ENCODE results near the gene NHSL2.

The NHSL2 gene

GRCh38 chrX:72083291-72083690 lies 172.6 kb downstream of the NHSL2 start:
- no peak for DNase-seq (ENCODE audit: extremely low read depth, low read depth)
- TF ChIP-seq CTCF (IDR thresholded peaks at IDR 0.05; ENCODE audit: low read depth, low read length, missing control alignments): no peak
- no peak overlapping the region for H3K4me3 ChIP-seq (replicated peaks; ENCODE audit: low read depth, low read length)

DNA sequence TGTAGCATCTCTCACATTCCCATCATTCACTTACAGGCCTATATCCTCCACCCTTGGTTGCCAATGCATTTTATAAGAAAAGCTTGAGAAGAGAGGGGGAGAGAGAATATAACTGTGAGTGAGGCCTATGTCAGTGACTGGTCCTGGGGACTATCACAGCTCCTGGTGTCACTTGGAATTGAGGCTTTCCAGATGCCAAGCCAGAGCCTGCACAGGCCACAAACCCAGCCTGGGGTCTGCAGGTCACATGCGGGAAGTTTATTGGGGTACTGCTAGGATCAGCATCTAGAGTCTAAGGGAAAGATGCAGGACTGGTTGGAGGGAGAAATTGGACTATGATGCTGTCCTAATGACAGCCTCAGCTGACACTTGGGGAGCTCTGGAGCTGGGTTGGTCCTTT lies 173.5 kb downstream of the NHSL2 start:
- DNase-seq (ENCODE audit: extremely low read depth, low read depth): no peak
- no peak overlapping the region for H3K4me3 ChIP-seq (replicated peaks; ENCODE audit: low read depth, low read length)
- no peak for TF ChIP-seq CTCF (IDR thresholded peaks at IDR 0.05; ENCODE audit: low read depth, low read length, missing control alignments)

DNA sequence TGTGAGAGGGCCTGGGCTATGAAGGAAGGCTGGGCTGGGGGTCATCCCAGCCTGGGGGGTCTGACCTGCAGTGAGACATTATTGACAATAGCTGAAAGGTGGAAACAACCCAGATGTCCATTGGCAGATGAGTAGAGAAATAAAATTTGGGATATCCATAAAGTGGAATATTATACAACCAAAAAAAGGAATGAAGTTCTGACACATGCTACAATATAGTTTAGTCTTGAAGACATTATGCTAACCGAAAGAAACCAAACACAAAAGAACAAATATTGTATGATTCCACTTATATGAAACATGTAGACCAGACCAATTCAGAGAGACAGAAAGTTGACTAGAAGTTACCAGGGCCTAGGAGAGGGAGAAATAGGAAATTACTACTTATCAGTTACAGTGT lies 176.3 kb downstream of the NHSL2 start:
- no peak for TF ChIP-seq CTCF (IDR thresholded peaks at IDR 0.05; ENCODE audit: low read depth, low read length, missing control alignments)
- DNase-seq (ENCODE audit: extremely low read depth, low read depth): no peak
- H3K4me3 ChIP-seq (replicated peaks; ENCODE audit: low read depth, low read length): no peak overlapping the region

- no peak overlapping the region for H3K4me3 ChIP-seq (replicated peaks; ENCODE audit: low read depth, low read length)
- no peak for TF ChIP-seq CTCF (IDR thresholded peaks at IDR 0.05; ENCODE audit: low read depth, low read length, missing control alignments)
- no peak for DNase-seq (ENCODE audit: extremely low read depth, low read depth)
These were observed 178.1 kb downstream of the NHSL2 start for GRCh38 chrX:72088761-72089160.

DNA sequence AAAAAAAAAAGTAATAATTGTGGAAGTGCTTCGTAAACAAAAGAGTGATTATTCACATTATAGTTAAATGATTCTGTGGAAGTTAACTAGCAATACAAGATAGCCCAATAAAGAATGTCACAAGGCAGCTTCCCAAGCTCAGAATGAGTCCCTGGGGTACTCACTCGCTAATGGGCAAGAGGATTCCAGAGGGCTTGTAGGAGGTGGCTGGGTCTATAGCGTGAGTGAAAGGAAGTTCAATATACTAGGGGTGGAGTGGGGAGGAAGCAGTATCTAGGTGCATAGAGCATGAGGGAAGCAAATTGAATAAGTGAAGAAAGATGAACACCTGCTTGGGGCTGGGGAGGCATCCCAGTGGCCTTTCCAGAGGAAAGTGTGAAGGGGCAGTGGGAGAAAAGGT lies 178.6 kb downstream of the NHSL2 start:
- no peak for DNase-seq (ENCODE audit: extremely low read depth, low read depth)
- no peak for TF ChIP-seq CTCF (IDR thresholded peaks at IDR 0.05; ENCODE audit: low read depth, low read length, missing control alignments)
- H3K4me3 ChIP-seq (replicated peaks; ENCODE audit: low read depth, low read length): no peak overlapping the region

DNA sequence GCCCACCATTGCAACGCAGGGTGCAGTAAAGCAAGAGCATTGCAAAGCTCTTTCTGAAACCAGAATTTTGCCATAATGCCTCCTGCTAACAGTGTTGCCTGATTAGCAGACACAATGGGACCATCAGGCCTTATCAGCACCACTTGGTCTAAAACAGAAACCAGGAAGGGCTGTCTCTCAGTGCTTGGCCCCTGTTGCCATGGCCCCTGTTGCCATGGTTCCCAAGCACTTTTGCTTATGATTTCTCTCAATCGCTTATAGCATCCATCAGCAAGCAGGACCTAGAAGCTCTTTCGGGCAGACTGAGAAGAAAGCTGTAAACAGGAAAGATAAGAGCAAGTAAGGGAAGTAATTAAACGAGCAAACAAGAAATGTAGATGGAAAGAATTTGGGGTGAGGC lies 184.2 kb downstream of the NHSL2 start:
- DNase-seq (ENCODE audit: extremely low read depth, low read depth): no peak
- no peak for TF ChIP-seq CTCF (IDR thresholded peaks at IDR 0.05; ENCODE audit: low read depth, low read length, missing control alignments)
- H3K4me3 ChIP-seq (replicated peaks; ENCODE audit: low read depth, low read length): no peak overlapping the region

DNA sequence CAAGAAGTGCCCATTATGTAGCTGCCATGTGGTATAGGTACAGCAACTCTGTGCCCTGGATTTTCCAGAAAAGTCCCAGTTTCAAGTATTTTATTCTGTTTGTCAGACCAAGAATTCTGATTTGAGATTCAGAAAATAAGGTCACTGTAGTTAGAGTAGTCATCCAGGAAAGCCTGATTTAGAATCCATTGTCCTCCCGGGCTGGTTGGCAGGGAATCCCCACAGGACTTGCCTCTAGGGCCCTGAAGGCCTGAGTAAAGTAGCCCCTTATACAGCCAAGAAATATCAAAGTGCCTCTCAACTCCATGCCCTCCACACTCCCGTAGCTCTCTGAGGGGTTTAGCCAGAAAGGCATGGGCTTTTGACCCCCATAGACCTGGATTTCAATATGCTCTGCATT lies 184.7 kb downstream of the NHSL2 start:
- DNase-seq (ENCODE audit: extremely low read depth, low read depth): no peak
- H3K4me3 ChIP-seq (replicated peaks; ENCODE audit: low read depth, low read length): no peak overlapping the region
- no peak for TF ChIP-seq CTCF (IDR thresholded peaks at IDR 0.05; ENCODE audit: low read depth, low read length, missing control alignments)
